Activated T-helper 2 cell treated with anti-CD3 and anti-CD28 coated beads, Interferon-gamma antibody, Interleukin-2, Interleukin-4, amounts not matched to agents 10 μg/mL and 5 μg/mL and 100 μg/mL, durations not matched to agents 14 hours and 24 hours and 36 hours (primary cell): ENCODE data around the gene RYK. TPM values are rescaled to one million over a fixed set of nuclear protein-coding genes. Genes with fewer than 3 reads are reported as not detected.

Experiments used
- DNase-seq: peaks from one replicate; pipeline ENCODE4 v3.0.0; 2021; ENCODE audit warnings: low spot score
- H3K27ac Mint-ChIP-seq: one replicate; pipeline ENCODE4 v1.8.0; 2021; ENCODE audit warnings: mixed read lengths
- H3K27me3 Mint-ChIP-seq: one replicate; pipeline ENCODE4 v1.8.0; 2021; ENCODE audit warnings: low read depth, mixed read lengths
- H3K36me3 Mint-ChIP-seq: one replicate; pipeline ENCODE4 v1.8.0; 2021; ENCODE audit warnings: low read depth, mixed read lengths
- H3K4me1 Mint-ChIP-seq: one replicate; pipeline ENCODE4 v1.8.0; 2021; ENCODE audit warnings: low read depth, mixed read lengths
- H3K4me3 Mint-ChIP-seq: one replicate; pipeline ENCODE4 v1.8.0; 2021; ENCODE audit warnings: low read depth, mild to moderate bottlenecking, moderate library complexity, mixed read lengths
- H3K9me3 Mint-ChIP-seq: one replicate; pipeline ENCODE4 v1.8.0; 2021; ENCODE audit warnings: mixed read lengths
- intact Hi-C: fragments of 100-400 bp; cut with micrococcal nuclease; formaldehyde crosslinking; loops from one replicate; pipeline ENCODE4 v1.15.1; 2023
- total RNA-seq: library from RNA; stranded (reverse); gene quantifications from 2 replicates; pipeline ENCODE4 v1.2.3, GENCODE V29; 2022

RYK gene
- total RNA-seq, 1 donor from 2014 or later = 15.8 TPM

DNA sequence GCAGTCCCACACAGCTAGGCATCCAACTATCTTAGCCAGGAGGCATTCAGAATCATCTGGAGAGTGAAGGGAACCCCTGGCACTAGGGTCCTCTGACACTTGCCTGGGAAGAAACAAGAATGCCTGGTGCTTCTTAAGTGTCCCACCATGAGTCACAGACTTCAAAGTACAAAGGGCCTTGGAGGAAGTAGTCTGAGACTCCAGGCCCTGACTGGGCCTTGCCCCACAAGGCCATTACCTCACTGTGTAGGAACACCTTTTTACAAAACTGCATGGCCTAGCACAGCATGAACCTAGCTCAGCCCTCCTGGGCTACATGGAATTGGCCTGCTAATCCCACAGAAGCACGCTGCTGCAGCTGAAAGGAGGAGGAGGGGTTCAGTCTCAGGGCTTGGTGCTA lies 116.4 kb downstream of the RYK start:
- DNase-seq = no peak
- no peaks in the 10 kb centered on the region for H3K4me1 Mint-ChIP-seq
- H3K9me3 Mint-ChIP-seq = peaks cover 17% of the 10 kb centered on the region
- H3K27me3 Mint-ChIP-seq = no peaks in the 10 kb centered on the region
- H3K4me3 Mint-ChIP-seq = no peak overlapping the region
- intact Hi-C loops = no loop called here
- no peaks in the 10 kb centered on the region for H3K36me3 Mint-ChIP-seq
- no peak overlapping the region for H3K27ac Mint-ChIP-seq

DNA sequence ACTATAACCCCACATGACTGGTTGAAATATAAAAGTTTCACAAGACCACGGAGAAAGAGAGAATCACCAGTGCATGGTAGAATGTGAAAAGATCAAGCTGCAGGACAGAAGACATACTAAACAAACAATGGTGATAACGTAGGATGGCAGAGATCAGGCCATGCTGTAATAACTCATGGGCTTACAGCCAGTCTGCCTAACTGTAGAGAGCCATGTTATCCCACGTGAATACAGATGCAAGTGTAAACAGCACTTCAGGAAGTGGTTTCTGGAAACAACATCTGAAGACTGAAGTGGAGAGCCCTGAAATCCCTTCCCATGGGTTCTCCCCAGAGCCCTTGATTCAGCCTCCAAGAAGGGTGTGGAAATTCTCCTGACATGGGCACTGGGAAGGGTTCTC lies 117.7 kb downstream of the RYK start:
- Mint-ChIP-seq H3K27ac (no peak overlapping the region), H3K9me3 (peaks cover 7% of the 10 kb centered on the region), H3K4me1 (no peaks in the 10 kb centered on the region), H3K27me3 (no peaks in the 10 kb centered on the region), H3K36me3 (no peaks in the 10 kb centered on the region), H3K4me3 (no peak overlapping the region)
- intact Hi-C loops = no loop called here
- no peak for DNase-seq

DNA sequence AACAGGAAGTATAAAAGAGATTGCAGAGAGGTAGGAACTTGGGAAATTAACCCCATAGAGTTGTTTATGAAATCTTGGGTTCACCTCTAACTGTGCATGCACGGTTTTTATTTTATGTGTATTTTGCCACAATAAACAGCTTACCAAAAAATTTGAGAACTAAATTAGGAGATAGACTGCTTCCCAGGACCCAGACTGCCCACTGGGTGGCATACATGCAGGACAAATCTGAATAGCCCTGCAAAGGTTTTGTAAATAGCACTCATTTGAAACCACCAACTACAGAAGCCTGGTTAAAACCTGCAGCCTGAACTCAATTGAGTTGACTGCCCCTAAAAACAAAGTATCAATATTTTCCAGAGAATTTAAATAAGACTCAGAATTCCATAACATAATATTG lies 124.5 kb downstream of the RYK start:
- Mint-ChIP-seq H3K4me1 (no peaks in the 10 kb centered on the region), H3K27ac (no peak overlapping the region), H3K4me3 (no peak overlapping the region), H3K27me3 (no peaks in the 10 kb centered on the region), H3K36me3 (no peaks in the 10 kb centered on the region), H3K9me3 (peaks cover 24% of the 10 kb centered on the region)
- intact Hi-C loops = no loop called here
- DNase-seq = no peak

DNA sequence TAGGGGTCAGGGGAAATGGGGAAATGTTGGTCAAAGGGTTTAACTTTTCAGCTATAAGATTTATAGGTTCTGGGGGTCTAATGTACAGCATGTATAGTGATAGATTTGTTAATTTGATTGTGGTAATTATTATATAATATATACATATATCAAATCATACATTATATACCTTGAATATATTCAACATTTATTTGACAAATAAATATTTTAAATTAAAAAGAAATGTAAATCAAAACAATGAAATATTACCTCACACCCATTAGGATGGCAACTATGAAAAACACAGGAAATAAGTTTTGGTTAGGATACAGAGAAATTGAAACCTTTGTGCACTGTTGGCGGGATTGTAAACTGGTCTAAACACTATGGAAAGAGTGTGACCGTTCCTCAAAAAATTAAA lies 135.9 kb downstream of the RYK start:
- peaks cover 4% of the 10 kb centered on the region for H3K9me3 Mint-ChIP-seq
- peaks cover 3% of the 10 kb centered on the region for H3K27me3 Mint-ChIP-seq
- intact Hi-C loops = no loop called here
- H3K4me3 Mint-ChIP-seq = no peak overlapping the region
- no peak overlapping the region for H3K27ac Mint-ChIP-seq
- no peaks in the 10 kb centered on the region for H3K36me3 Mint-ChIP-seq
- H3K4me1 Mint-ChIP-seq = no peaks in the 10 kb centered on the region
- no peak for DNase-seq

DNA sequence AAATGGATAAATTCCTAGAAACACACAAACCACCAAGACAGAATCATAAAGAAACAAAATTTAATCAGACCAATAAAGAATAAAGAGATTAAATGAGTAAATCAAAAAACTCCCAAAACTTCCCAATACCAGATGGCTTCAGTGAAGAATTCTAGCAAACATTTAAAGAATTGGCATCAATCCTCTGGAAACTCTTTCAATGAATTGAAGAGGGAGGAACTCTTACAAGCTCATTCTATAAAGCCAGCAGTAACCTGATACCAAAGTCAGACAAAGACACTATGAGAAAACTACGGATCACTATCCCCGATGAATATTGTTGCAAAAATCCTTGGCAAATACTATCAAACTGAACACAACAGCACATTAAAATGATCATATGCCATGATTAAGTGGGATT lies 139.0 kb downstream of the RYK start:
- no peaks in the 10 kb centered on the region for H3K4me1 Mint-ChIP-seq
- DNase-seq = no peak
- peaks cover 3% of the 10 kb centered on the region for H3K27me3 Mint-ChIP-seq
- intact Hi-C loops = no loop called here
- H3K36me3 Mint-ChIP-seq = no peaks in the 10 kb centered on the region
- H3K4me3 Mint-ChIP-seq = no peak overlapping the region
- H3K9me3 Mint-ChIP-seq = no peaks in the 10 kb centered on the region
- no peak overlapping the region for H3K27ac Mint-ChIP-seq

DNA sequence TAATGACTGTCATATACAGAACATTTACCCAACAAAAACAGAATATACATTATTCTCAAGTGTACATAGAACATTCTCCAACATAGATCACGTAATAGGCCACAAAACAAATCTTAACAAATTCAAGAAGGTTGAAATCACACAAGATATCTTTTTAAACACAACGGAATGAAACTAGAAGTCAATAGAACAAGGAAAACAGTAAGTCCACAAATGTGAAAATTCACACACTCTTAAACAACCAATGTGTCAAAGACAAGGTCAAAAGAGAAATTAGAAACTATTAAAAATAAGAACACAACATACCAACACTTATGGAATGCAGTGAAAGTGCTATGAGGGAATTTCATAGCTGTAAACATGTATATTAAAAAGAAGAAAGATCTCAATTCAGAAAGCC lies 139.7 kb downstream of the RYK start:
- Mint-ChIP-seq H3K27ac (no peak overlapping the region), H3K27me3 (peaks cover 3% of the 10 kb centered on the region), H3K9me3 (no peaks in the 10 kb centered on the region), H3K36me3 (no peaks in the 10 kb centered on the region), H3K4me3 (no peak overlapping the region), H3K4me1 (no peaks in the 10 kb centered on the region)
- intact Hi-C loops = no loop called here
- DNase-seq = no peak

Other genes with a start within 250 kb of the RYK start
- not detected in 2 replicates for gene SLCO2A1, start 220.9 kb downstream of the RYK start, total RNA-seq
- not detected in 2 replicates for gene AMOTL2, start 123.6 kb upstream of the RYK start, total RNA-seq
- 27.3 and 27.4 TPM in 2 replicates for gene ANAPC13, start 235.1 kb upstream of the RYK start, total RNA-seq
- gene CEP63, start 235.2 kb upstream of the RYK start, total RNA-seq = 18.0 and 20.1 TPM in 2 replicates